Loucy (cell line): ENCODE data around the gene GINM1.

ENCODE experiments used
- H2AFZ ChIP-seq: fragments of 200-600 bp; sonication (generic); 2 replicates; pipeline ENCODE4 v1.6.0; 2016; ENCODE audit warnings: antibody characterized with exemption, mild to moderate bottlenecking, low read length, moderate library complexity
- H3F3A ChIP-seq: fragments of 200-600 bp; 2 replicates; pipeline ENCODE4 v1.6.0; 2016; ENCODE audit warnings: antibody characterized with exemption, low read depth, mild to moderate bottlenecking
- H3K27me3 ChIP-seq: fragments of 200-600 bp; sonication (generic); 2 replicates; pipeline ENCODE4 v1.6.1; 2014; ENCODE audit warnings: low read length, mild to moderate bottlenecking; ENCODE audit not compliant: insufficient read depth, poor library complexity, severe bottlenecking
- H3K36me3 ChIP-seq: fragments of 200-600 bp; sonication (generic); 2 replicates; pipeline ENCODE4 v1.6.1; 2016; ENCODE audit warnings: low read length; ENCODE audit not compliant: insufficient read depth
- H3K4me1 ChIP-seq: fragments of 200-600 bp; sonication (generic); 2 replicates; pipeline ENCODE4 v1.5.1; 2014; ENCODE audit warnings: low read length, mild to moderate bottlenecking; ENCODE audit not compliant: insufficient read depth, poor library complexity, severe bottlenecking
- H3K4me2 ChIP-seq: fragments of 200-600 bp; sonication (generic); 2 replicates; pipeline ENCODE4 v1.6.0; 2014; ENCODE audit warnings: antibody characterized with exemption, low read length, low read depth, mild to moderate bottlenecking; ENCODE audit not compliant: poor library complexity, severe bottlenecking
- H3K4me3 ChIP-seq: fragments of 200-600 bp; sonication (generic); 2 replicates; pipeline ENCODE4 v1.5.1; 2014; ENCODE audit warnings: low read length, mild to moderate bottlenecking, mixed read lengths; ENCODE audit not compliant: poor library complexity, severe bottlenecking
- H3K79me2 ChIP-seq: fragments of 200-600 bp; sonication (generic); 2 replicates; pipeline ENCODE4 v1.6.1; 2014; ENCODE audit warnings: low read length; ENCODE audit not compliant: insufficient read depth
- H3K9ac ChIP-seq: fragments of 200-600 bp; sonication (generic); 2 replicates; pipeline ENCODE4 v1.6.0; 2014; ENCODE audit warnings: mild to moderate bottlenecking, low read depth, low read length, moderate library complexity; ENCODE audit not compliant: poor library complexity, severe bottlenecking
- H3K9me2 ChIP-seq: fragments of 200-600 bp; sonication (generic); replicated peaks from 2 replicates; pipeline ENCODE4 v1.6.1; 2016; ENCODE audit warnings: low read depth, low read length, mixed read lengths
- H3K9me3 ChIP-seq: fragments of 200-600 bp; sonication (generic); 2 replicates; pipeline ENCODE4 v1.6.1; 2014; ENCODE audit warnings: mild to moderate bottlenecking, antibody characterized with exemption, low read length, low read depth; ENCODE audit not compliant: insufficient read depth
- H4K20me1 ChIP-seq: fragments of 200-600 bp; sonication (generic); 2 replicates; pipeline ENCODE4 v1.6.0; 2014; ENCODE audit warnings: antibody characterized with exemption, low read length, mild to moderate bottlenecking; ENCODE audit not compliant: insufficient read depth, poor library complexity, severe bottlenecking
- CTCF ChIP-seq: fragments of 200-600 bp; sonication (generic); conservative IDR thresholded peaks from 2 replicates; pipeline ENCODE4 v1.5.1; 2014; ENCODE audit warnings: mild to moderate bottlenecking, antibody characterized with exemption, low read length
- EZH2phosphoT487 ChIP-seq: fragments of 200-600 bp; IDR thresholded peaks from 2 replicates; pipeline ENCODE4 v1.6.1; 2018; ENCODE audit warnings: antibody characterized with exemption, mild to moderate bottlenecking, moderate library complexity, borderline replicate concordance

GINM1 gene

GRCh38 chr6:149545754-149546471 is 20.3 kb upstream of the GINM1 start, which contains the start of gene PPIL4:
Gene PPIL4 (minus strand): TSS chr6:149546043. CDS start chr6:149546005, 38 bp downstream.
- Histone ChIP-seq H3K79me2 (peaks cover 45% of the 10 kb centered on the region), H3K4me2 (peak within 1 kb of the TSS; percentile 97), H3K9me3 (no peaks in the 10 kb centered on the region), H3K4me1 (peaks cover 29% of the 10 kb centered on the region), H3K9ac (peak within 1 kb of the TSS; percentile 93), H3F3A (no peaks in the 10 kb centered on the region), H3K9me2 (no peaks in the 10 kb centered on the region), H2AFZ (peak within 1 kb of the TSS; percentile 98), H4K20me1 (peaks cover 25% of the 10 kb centered on the region), H3K4me3 (peak within 1 kb of the TSS; percentile 84), H3K36me3 (no peaks in the 10 kb centered on the region), H3K27me3 (no peaks in the 10 kb centered on the region)
- TF ChIP-seq EZH2phosphoT487, result no peak
- peak; percentile 99 for TF ChIP-seq CTCF

GRCh38 chr6:149551920-149552319 is 14.3 kb upstream of the GINM1 start:
- no peaks in the 10 kb centered on the region for H3K79me2 ChIP-seq
- H4K20me1 ChIP-seq, result no peaks in the 10 kb centered on the region
- no peak overlapping the region for H3K4me3 ChIP-seq
- H3F3A ChIP-seq, result no peaks in the 10 kb centered on the region
- no peaks in the 10 kb centered on the region for H3K9me2 ChIP-seq
- H3K4me1 ChIP-seq, result no peaks in the 10 kb centered on the region
- H3K4me2 ChIP-seq, result no peak overlapping the region
- H3K9ac ChIP-seq, result no peak overlapping the region
- no peak for TF ChIP-seq EZH2phosphoT487
- no peak for TF ChIP-seq CTCF
- H3K27me3 ChIP-seq, result no peaks in the 10 kb centered on the region
- no peaks in the 10 kb centered on the region for H3K9me3 ChIP-seq
- no peaks in the 10 kb centered on the region for H3K36me3 ChIP-seq
- no peak overlapping the region for H2AFZ ChIP-seq

- no peak overlapping the region for H3K4me3 ChIP-seq
- no peak for TF ChIP-seq EZH2phosphoT487
- TF ChIP-seq CTCF, result no peak
- H3K4me1 ChIP-seq, result no peaks in the 10 kb centered on the region
- H3K4me2 ChIP-seq, result no peak overlapping the region
- no peaks in the 10 kb centered on the region for H3K9me2 ChIP-seq
- H3K9ac ChIP-seq, result no peak overlapping the region
- no peaks in the 10 kb centered on the region for H3K36me3 ChIP-seq
- no peaks in the 10 kb centered on the region for H3K79me2 ChIP-seq
- no peaks in the 10 kb centered on the region for H4K20me1 ChIP-seq
- H3K9me3 ChIP-seq, result no peaks in the 10 kb centered on the region
- no peak overlapping the region for H2AFZ ChIP-seq
- H3K27me3 ChIP-seq, result no peaks in the 10 kb centered on the region
- H3F3A ChIP-seq, result no peaks in the 10 kb centered on the region
Observed at GRCh38 chr6:149558029-149558428, 8.1 kb upstream of the GINM1 start.
